GM21528 (cell line): ENCODE data around the gene PHF20.
"Not testable (repeated sequence)": the region's sequence is repeated elsewhere in the genome, so short reads cannot be mapped to it uniquely, and the experiment has no call there.

Experiments used
- ATAC-seq: cut with Tn5 transposase; IDR thresholded peaks from one replicate; pipeline ENCODE4 v1.9.1; 2021; ENCODE audit warnings: mild to moderate bottlenecking, moderate library complexity; ENCODE audit not compliant: unreplicated experiment, low FRiP score

Gene PHF20

DNA sequence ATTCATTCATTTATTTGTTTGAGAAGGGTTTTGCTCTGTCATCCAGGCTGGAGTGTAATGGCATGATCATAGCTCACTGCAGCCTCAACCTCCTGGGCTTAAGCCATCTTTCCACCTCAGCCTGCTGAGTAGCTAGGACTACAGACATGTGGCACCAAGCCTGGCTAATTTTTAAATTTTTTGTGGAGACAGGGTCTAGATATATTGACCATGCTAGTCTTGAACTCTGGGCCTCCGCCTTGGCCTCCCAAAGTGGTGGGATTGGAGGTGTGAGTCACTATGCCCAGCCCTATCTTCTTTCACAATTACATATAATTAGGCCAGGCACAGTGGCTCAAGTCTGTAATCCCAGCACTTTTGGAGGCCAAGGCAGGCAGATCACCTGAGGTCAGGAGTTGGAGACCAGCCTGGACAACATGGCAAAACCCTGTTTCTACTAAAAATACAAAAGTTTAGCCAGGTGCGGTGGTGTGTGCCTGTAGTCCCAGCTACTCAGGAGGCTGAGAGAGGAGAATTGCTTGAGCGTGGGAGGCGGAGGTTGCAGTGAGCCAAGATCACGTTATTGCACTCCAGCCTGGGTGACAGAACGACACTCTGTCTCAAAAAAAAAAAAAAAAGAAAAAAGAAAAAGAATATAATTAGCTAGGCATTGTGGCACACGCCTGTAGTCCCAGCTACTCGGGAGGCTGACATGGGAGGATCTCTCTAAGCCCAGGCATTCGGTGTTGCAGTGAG lies 110.8 kb downstream of the PHF20 start:
- not testable (repeated sequence) for ATAC-seq

DNA sequence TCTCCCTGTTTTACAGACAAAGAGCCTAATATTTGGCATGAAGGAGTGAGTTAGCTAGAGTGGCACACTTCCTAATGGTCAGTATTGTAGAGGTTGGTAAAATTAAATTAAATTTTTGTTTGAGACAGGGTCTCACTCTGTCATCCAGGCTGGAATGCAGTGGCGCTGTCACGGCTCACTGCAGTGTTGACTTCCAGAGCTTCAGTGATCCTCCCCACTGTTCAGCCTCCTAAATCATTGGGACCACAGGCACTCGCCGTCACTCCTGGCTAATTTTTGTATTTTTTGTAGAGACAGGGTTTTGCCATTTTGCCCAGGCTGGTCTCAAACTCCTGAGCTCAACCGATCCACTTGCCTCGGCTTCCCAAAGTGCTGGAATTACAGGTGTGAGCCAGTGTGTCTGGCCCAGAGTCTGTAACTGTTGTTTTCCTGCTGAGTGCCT lies 111.5 kb downstream of the PHF20 start:
- ATAC-seq, result no peak

DNA sequence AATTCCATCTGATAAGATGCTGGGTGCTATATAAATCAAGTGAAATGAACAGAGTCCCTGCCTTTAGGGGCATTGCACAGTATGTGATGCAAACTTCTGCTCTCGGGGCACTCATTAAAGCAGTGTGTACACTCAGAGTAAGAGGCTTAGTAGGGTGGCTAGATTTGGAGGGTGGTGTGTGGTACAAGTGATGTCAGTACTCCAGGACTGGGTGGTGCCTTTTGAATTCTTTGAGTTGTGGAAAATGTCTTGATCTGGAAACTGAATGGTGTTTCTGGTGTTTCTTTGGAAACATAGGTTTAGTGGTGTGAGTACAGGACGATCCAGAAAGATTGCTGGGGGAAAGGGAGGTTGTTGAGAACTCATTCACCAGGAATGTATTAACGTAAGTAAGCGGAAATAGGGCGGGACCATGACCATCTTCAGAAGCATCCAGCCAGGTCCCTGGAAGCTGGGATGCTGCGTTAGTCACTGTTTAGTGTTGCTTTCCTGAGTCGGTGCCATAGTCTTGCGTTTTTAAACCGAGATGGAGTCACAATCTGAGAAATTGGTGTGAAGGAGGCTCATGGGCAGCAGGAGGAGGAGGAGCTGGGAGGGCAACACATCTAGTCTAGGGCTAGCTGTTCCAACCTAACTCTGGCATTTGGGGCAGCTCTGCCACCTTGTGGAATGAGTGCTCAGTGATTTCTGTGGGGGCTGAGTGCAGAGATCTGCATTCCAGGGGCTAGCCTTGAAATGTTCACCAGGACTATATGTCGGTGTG lies 112.1 kb downstream of the PHF20 start:
- no peak for ATAC-seq

DNA sequence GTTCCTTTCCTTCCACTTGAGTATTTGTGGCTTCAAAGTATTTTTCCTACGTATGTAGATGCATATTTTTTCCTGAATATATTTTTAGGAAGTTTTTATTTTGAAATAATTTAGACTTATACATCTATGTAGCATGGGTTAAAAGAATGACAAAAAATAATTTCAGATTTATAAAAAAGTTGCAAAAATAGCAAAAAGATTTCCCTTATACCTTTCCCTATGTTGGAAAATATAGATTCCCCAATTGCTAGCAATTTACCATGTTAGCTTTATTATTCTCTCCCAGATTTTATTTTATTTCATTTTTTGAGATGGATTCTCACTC lies 112.7 kb downstream of the PHF20 start:
- ATAC-seq, result no peak

DNA sequence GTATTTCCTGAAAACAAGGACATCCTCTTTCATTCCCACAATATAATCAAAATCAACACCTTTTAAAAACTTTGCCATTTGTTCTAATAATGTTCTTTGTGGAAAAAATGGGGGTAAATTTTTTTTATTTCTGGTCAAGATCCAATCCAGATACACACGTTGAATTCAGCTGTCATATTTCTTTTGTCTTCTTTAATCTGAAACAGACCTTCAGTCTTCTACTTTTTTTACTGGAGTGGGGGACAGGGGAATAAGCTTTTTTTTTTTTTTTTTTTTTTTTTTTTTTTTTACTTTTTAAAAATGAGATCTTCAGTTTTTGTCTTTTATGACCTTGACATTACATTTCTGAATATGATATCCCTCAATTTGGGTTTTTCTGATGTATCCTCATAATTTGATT lies 113.4 kb downstream of the PHF20 start:
- no peak for ATAC-seq

DNA sequence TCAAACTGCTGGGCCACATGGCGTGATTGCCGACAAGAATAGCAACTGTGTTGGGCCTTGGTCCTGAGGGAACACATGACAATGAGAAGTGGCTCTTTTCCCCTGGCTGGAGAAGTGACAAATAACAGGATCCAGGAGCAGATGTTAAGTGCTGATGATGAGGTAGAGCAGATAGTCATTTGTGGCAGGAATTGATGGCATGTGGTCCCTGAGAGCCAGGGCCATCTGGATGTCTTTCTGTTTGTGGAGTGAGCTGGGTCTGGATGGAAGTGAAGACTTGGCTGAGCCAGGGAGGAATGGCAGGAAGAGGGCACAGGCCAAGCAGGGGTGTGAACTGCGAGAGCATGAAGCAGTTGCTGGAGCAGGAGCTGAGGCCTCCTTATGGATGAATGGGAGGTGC lies 114.7 kb downstream of the PHF20 start:
- ATAC-seq, result no peak

DNA sequence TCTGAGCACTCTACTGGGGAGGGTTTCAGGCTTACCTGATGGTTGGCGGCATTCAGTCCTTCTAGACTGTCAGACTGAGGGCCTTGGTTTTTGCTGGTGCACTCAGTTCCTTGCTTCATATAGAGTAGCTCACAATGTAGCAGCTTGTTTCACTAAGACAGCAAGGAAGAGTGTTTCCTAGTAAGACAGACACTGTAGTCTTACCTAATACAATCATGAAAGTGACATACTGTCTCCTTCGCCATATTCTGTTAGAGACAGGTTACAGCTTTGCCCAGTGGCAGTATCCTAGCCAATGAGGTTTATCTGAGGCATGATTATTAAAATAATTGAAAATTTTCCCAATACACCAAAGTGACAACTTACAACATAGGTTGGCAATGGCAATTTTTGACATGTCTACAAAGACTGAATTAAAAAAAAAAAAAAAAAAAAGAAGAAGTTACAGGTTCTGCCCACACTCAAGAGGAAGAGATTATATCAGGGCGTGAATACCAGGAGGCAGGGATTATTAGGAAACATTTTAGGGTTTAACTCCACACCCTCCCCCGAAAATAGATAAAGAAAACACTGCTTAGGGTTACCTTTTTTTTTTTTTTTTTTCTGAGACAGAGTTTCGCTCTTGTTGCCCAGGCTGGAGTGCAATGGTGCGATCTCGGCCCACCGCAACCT lies 115.7 kb downstream of the PHF20 start:
- ATAC-seq, result no peak

DNA sequence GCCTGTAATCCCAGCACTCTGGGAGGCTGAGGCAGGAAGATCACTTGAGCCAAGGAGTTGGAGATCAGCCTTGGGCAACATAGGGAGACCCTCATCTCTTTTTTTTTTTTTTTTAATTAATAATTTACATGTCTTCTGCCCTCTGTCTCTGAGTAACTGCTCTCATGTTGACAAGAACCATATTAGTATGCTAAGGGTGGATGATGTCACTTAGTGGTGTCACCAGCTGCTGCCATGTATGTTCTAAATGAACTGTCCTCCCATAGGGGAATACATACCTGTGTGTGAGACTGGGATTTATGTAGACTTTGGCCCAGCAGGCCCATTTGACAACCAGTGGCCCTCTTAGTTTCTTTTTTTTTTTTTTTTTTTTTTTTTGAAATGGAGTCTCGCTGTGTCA lies 116.8 kb downstream of the PHF20 start:
- no peak for ATAC-seq

DNA sequence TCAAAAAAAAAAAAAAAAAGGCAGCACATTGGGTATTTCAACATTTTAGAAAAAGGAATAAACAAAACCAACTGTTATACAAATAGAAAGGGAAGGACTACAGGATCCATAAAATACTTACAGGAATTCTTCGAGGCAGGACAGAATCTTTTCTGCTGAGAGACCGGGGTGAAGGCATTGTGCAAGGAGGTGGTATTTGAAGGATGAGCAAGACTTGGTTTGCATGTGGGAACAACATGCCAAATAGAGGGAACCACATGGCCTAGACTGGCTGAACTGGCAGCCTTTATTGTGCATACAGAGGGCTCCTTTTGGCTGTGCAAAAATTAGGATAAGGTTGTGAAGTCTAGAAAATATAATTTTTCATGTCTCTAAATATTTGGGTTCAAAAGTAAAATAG lies 119.6 kb downstream of the PHF20 start:
- no peak for ATAC-seq

DNA sequence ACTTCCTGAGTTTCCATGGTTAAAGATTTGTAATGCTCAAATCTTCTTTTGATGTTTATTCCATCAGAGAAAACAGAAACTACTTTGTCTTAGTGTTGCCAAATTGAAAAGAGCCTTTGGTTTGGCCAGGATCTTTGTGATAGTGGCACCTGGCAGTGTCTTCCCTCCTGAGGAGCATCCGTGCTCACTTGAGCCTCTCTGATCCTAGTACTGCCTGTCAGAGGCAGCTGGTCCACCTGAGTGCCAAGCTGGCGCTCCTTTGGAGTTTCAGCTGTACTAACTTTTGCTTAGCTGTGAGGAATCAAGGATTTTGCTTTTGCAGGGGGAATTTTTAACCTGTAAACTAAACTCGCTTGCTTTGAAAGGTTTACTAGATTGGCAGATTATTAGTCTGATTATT lies 121.1 kb downstream of the PHF20 start:
- ATAC-seq, result no peak

DNA sequence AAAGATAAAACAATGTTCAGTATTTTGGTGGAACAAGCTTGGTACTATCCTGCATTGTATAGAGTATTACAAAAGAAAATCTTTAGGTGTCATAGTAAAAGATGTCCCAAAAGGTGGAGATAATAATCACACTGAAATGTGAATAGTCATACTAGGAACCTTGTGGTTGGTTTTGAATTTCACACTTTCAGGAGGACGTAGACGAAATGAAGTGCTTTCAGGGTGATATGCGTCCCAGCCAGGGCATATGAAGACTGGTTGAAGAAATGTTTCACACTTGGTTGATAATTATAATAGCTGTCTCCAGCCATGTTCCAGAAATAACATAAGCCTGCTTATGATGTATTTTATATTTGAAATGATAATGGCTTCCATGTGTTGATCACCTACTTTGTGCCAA lies 122.1 kb downstream of the PHF20 start:
- ATAC-seq, result peak; percentile 72

DNA sequence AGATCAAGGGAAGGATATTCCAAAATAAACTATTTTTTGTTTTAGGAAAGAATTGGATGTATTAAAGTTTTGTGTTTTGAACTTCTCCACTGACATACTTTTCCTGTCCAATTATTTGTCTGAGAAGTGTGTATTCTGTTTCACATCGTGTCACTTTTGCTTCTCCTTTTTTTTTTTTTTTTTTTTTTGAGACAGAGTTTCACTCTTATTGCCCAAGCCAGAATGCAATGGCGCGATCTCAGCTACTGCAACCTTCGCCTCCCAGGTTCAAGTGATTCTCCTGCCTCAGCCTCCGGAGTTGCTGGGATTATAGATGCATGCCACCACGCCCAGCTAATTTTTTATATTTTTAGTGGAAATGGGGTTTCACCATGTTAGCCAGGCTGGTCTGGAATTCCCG lies 123.7 kb downstream of the PHF20 start:
- ATAC-seq, result not testable (repeated sequence)

DNA sequence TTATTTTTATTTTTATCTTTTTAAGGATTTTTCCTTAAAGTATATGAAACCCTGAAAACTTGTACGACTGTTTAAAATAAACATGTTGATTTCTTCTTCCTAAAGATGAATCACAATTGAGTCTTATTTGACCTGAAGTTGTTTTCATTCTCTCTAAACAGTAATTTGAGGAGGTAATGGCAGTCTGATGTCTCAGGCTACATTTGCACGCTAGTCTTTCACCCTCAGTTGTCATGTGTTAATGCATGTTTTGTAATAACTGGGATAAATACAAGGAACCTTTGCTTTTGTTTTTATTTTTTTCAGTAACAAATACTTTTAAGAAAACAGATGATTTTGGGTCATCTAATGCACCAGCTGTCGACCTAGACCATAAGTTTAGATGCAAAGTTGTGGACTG lies 127.2 kb downstream of the PHF20 start:
- no peak for ATAC-seq

DNA sequence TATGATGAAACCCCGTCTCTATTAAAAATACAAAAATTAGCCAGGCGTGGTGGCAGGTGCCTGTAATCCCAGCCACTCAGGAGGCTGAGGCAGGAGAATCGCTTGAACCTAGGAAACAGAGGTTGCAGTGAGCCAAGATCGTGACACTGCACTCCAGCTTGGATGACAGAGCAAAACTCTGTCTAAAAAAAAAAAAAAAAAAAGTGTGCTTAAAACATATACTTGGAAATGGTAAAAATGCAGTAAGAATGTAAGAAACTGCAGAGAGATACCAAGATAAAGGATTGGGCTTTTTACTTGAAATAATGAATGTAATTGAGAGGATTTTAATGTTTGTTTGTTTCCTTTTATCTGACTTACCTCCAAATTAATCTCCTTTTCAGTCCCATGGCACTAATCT lies 129.4 kb downstream of the PHF20 start:
- ATAC-seq, result not testable (repeated sequence)

DNA sequence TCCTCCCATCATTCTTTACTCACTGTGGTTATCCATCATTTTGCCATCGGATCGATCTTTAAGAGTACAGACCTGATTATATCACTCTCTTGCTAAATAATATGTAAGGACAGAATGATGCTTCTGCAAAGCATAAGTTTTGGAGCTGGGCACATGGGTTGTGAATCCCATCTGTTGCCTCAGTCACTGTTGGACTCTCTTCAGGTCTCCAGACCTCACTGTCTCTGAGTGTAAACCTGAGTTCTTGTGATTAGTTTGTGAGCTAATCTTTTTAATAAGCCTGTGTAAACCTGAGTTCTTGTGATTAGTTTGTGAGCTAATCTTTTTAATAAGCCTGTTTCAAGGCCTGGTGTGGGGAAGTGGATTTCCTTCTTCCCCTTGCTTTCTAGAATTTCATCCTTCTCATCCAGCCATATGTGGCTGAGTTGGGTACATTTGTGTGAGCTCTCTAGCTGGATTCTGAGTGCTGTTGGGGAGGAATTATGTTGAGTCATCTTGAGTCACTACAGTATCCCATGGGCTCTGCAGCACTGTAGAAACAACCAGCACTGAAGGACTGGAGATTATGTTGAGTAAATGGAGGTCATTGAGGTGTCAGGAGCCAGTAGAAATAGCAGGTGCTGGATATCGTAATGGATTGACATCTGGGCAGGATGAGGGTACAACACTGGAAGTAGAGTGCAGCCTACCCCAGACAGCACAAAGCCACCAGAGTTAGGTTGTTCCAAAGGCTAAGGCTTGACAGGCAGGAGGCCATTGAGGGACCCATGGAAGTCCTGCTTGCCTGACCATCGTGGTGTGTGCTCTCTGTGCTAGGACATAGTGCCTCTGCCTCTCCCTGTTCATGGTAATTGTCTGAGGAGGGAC lies 130.1 kb downstream of the PHF20 start:
- ATAC-seq, result no peak

DNA sequence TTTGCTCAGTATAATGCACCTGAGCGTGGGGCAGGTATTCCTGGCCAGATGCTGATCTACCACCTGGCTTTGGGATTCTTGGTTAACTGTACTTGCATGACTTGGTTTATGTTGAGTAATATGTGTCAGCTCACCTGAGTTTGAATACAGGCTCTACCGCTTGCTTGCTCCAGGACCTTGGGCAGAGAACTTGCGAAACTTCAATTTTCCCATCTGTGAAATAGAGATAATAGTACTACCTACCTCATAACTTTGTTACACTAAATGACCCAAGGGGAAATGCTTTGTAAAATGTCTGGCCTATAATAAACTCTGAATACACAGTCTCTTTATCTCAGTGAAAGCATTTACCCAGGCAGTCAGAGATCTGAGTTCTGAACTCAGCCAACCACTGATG lies 130.7 kb downstream of the PHF20 start:
- no peak for ATAC-seq

DNA sequence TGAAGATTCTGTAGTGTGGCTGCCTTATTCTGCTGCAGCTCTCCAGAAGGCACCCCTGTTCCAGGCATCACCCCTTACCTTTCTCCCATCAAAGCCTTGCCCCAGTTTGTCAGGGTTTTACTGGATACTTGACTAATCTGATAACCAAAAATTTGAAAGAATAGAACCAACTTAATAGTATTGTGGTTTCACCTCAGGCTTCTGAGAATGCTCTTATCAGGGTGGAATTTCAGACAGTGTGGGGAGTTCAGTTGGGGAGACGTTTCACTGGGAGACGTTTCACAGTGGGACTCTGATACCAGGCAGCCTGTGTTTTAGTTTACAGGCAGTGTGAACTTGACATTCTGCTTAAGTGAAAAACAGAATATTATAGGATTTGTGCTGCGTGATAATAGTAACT lies 132.0 kb downstream of the PHF20 start:
- ATAC-seq, result no peak

DNA sequence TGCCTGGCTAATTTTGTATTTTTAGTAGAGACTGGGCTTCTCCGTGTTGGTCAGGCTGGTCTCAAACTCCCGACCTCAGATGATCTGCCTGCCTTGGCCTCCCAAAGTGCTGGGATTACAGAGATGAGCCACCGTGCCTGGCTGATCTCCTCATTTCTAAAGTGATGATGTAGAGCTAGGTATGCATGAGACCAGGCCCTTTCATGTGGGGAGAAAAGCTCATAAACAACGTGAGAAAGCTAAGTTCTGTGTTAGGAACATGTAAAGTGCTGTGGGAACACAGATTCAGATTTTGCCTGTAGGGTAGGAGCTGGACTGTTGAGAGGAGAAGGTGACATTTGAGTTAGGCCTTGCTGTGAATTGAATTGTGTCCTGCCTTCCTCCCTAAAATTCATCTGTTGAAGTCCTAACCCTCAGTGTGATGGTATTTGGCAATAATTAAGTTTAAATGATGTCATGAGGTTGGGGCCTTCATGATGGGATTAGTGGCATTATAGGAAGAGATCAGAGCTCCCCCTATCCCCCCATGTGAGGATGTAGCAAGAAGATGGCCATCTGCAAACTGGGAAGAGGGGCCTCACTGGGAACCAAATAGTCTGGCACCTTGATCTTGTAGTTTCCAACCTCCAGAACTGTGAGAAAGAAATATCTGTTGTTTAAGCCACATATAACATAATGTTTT lies 133.3 kb downstream of the PHF20 start:
- ATAC-seq, result no peak

DNA sequence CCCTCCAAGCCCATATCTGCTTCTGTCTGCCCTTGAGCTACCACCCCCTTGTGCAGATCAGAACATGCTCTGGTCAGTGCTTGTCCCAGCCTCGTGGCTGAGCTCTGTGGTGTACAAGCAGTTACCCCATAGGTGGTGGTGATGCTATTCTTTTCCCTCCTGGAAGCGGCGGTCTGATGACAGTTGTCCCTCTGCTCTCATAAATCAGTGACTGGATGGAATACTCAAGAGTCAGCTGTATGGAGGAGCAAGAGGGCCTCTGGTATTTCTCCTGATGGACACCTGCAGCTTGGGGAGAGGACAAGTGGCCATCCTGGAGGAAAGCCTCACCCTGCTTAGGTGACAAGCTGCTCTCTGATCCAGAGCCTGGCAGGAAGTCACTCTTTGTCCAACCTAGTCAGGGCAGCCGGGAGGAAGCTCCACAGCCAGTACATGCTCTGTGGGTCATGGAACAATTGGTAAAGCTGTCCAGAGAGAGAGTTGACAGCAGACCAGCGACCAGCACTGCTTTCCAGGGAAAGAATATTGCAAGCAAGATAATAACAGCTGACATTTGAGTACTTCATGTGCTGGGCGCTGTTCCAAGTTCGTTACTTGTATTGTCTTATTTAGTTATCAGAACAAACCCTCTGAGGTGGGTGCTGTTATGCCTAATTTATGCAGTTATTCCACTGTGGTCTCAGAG lies 135.3 kb downstream of the PHF20 start:
- no peak for ATAC-seq

DNA sequence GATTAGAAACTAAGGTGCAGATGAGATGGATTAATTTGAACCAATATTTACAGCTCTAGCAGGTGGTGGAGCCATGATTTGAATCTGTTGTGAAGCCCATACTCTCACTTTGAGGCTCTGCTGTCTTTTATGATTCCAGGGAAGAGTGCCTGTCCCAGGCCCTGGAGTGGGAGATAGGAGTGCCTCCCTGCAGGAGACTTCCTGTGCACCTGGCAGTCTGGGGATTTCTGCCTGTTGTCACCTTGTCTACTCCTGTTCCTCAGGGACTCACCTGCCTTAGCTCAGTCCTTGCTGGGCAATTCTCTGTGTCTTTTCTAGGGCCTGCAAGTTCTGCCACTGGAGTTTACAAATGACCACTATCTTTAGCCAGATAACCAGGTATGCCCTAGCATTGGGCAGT lies 136.2 kb downstream of the PHF20 start:
- no peak for ATAC-seq
